ENCODE data around the gene SLC25A42. TPM values are rescaled to one million over a fixed set of nuclear protein-coding genes. Genes with fewer than 3 reads are reported as not detected.
"Not testable (repeated sequence)": the region's sequence is repeated elsewhere in the genome, so short reads cannot be mapped to it uniquely, and the experiment has no call there.

The SLC25A42 gene
- total RNA-seq, 2 donors from 2014 or later: 15.1 to 19.2 TPM

- H3K36me3 Mint-ChIP-seq: no peaks in the 10 kb centered on the region
- DNase-seq (ENCODE audit: low spot score in 2 of 2) (no peak), ATAC-seq (no peak)
- H3K27ac Mint-ChIP-seq: no peak overlapping the region
- no peaks in the 10 kb centered on the region for H3K9me3 Mint-ChIP-seq
Measured at GRCh38 chr19:19078801-19079200, 15.0 kb downstream of the SLC25A42 start.

GRCh38 chr19:19079571-19079970 is 15.8 kb downstream of the SLC25A42 start:
- no peaks in the 10 kb centered on the region for H3K9me3 Mint-ChIP-seq
- DNase-seq (ENCODE audit: low spot score in 2 of 2) (no peak), ATAC-seq (no peak)
- H3K36me3 Mint-ChIP-seq: no peaks in the 10 kb centered on the region
- peak overlapping the region; percentile 5 to 44 for H3K27ac Mint-ChIP-seq

GRCh38 chr19:19081642-19082151 is 17.9 kb downstream of the SLC25A42 start:
- Mint-ChIP-seq H3K27ac (peak overlapping the region; percentile 55 to 62), H3K36me3 (no peaks in the 10 kb centered on the region), H3K9me3 (no peaks in the 10 kb centered on the region)
- no peak for ATAC-seq
- DNase-seq (ENCODE audit: low spot score in 2 of 2): no peak

- no peak overlapping the region for H3K27ac Mint-ChIP-seq
- H3K9me3 Mint-ChIP-seq: no peaks in the 10 kb centered on the region
- ATAC-seq (no peak), DNase-seq (ENCODE audit: low spot score in 2 of 2) (no peak)
- no peaks in the 10 kb centered on the region for H3K36me3 Mint-ChIP-seq
Measured at GRCh38 chr19:19083413-19084178, 19.8 kb downstream of the SLC25A42 start.

GRCh38 chr19:19087676-19088075 is 23.9 kb downstream of the SLC25A42 start:
- no peak for ATAC-seq
- H3K27ac Mint-ChIP-seq: no peak overlapping the region
- DNase-seq (ENCODE audit: low spot score in 2 of 2): no peak
- H3K9me3 Mint-ChIP-seq: no peaks in the 10 kb centered on the region
- no peaks in the 10 kb centered on the region for H3K36me3 Mint-ChIP-seq

GRCh38 chr19:19094513-19094912 is 30.7 kb downstream of the SLC25A42 start:
- H3K36me3 Mint-ChIP-seq: no peaks in the 10 kb centered on the region
- H3K27ac Mint-ChIP-seq: no peak overlapping the region
- H3K9me3 Mint-ChIP-seq: no peaks in the 10 kb centered on the region
- DNase-seq (ENCODE audit: low spot score in 2 of 2) (no peak), ATAC-seq (no peak)

GRCh38 chr19:19095691-19096090 is 31.9 kb downstream of the SLC25A42 start:
- no peaks in the 10 kb centered on the region for H3K9me3 Mint-ChIP-seq
- H3K36me3 Mint-ChIP-seq: no peaks in the 10 kb centered on the region
- no peak for DNase-seq (ENCODE audit: low spot score in 2 of 2)
- H3K27ac Mint-ChIP-seq: no peak overlapping the region
- ATAC-seq: no peak

GRCh38 chr19:19096641-19097627 is 33.1 kb downstream of the SLC25A42 start:
- DNase-seq (ENCODE audit: low spot score in 2 of 2) (no peak), ATAC-seq (no peak)
- Mint-ChIP-seq H3K9me3 (no peaks in the 10 kb centered on the region), H3K36me3 (no peaks in the 10 kb centered on the region), H3K27ac (no peak overlapping the region)

- H3K9me3 Mint-ChIP-seq: no peaks in the 10 kb centered on the region
- no peaks in the 10 kb centered on the region for H3K36me3 Mint-ChIP-seq
- DNase-seq (ENCODE audit: low spot score in 2 of 2) (no peak), ATAC-seq (no peak)
- no peak overlapping the region for H3K27ac Mint-ChIP-seq
Measured at GRCh38 chr19:19098084-19098702, 34.4 kb downstream of the SLC25A42 start.

GRCh38 chr19:19098703-19099632 is 35.2 kb downstream of the SLC25A42 start:
- no peak for DNase-seq (ENCODE audit: low spot score in 2 of 2)
- no peaks in the 10 kb centered on the region for H3K9me3 Mint-ChIP-seq
- ATAC-seq: no peak
- H3K27ac Mint-ChIP-seq: no peak overlapping the region
- no peaks in the 10 kb centered on the region for H3K36me3 Mint-ChIP-seq

- Mint-ChIP-seq H3K9me3 (no peaks in the 10 kb centered on the region), H3K36me3 (no peaks in the 10 kb centered on the region), H3K27ac (no peak overlapping the region)
- DNase-seq (ENCODE audit: low spot score in 2 of 2): no peak
- no peak for ATAC-seq
Measured at GRCh38 chr19:19101540-19101939, 37.7 kb downstream of the SLC25A42 start.

- H3K9me3 Mint-ChIP-seq; ATAC-seq; H3K27ac Mint-ChIP-seq; H3K36me3 Mint-ChIP-seq; DNase-seq (ENCODE audit: low spot score in 2 of 2): not testable (repeated sequence)
Measured at GRCh38 chr19:19102566-19102965, 38.8 kb downstream of the SLC25A42 start.

- Mint-ChIP-seq H3K9me3 (no peaks in the 10 kb centered on the region), H3K36me3 (no peaks in the 10 kb centered on the region), H3K27ac (no peak overlapping the region)
- ATAC-seq: no peak
- no peak for DNase-seq (ENCODE audit: low spot score in 2 of 2)
Measured at GRCh38 chr19:19103167-19103566, 39.4 kb downstream of the SLC25A42 start.

GRCh38 chr19:19105365-19106055 is 41.7 kb downstream of the SLC25A42 start:
- H3K27ac Mint-ChIP-seq: peak overlapping the region in 1 of 2 donors; percentile 55
- no peak for DNase-seq (ENCODE audit: low spot score in 2 of 2)
- no peaks in the 10 kb centered on the region for H3K36me3 Mint-ChIP-seq
- ATAC-seq: no peak
- no peaks in the 10 kb centered on the region for H3K9me3 Mint-ChIP-seq

GRCh38 chr19:19106056-19106551 is 42.3 kb downstream of the SLC25A42 start:
- H3K27ac Mint-ChIP-seq: no peak overlapping the region
- no peaks in the 10 kb centered on the region for H3K9me3 Mint-ChIP-seq
- no peaks in the 10 kb centered on the region for H3K36me3 Mint-ChIP-seq
- ATAC-seq (no peak), DNase-seq (ENCODE audit: low spot score in 2 of 2) (no peak)

All from activated naive CD4-positive, alpha-beta T cell treated with anti-CD3 and anti-CD28 coated beads, Interleukin-2, amount 50 U/mL, for 72 hours (primary cell).